GM18502 (cell line): ENCODE results near the gene CCDC30.
"Not testable (repeated sequence)": the region's sequence is repeated elsewhere in the genome, so short reads cannot be mapped to it uniquely, and the experiment has no call there.

Experiments used
- ATAC-seq: cut with Tn5 transposase; IDR thresholded peaks from one replicate; pipeline ENCODE4 v1.9.1; 2021; ENCODE audit warnings: mild to moderate bottlenecking; ENCODE audit not compliant: unreplicated experiment, poor library complexity

The CCDC30 gene

GRCh38 chr1:42511581-42512155 is 48.6 kb downstream of the CCDC30 start:
- ATAC-seq: not testable (repeated sequence)

- no peak for ATAC-seq
These were observed 55.8 kb downstream of the CCDC30 start for GRCh38 chr1:42518908-42519307.

- ATAC-seq: no peak
These were observed 60.1 kb downstream of the CCDC30 start for GRCh38 chr1:42523171-42523570.

- no peak for ATAC-seq
These were observed 61.2 kb downstream of the CCDC30 start for GRCh38 chr1:42524330-42524729.

GRCh38 chr1:42529724-42530181 is 66.7 kb downstream of the CCDC30 start:
- no peak for ATAC-seq

GRCh38 chr1:42531043-42531442 is 68.0 kb downstream of the CCDC30 start:
- ATAC-seq: no peak

- ATAC-seq: no peak
These were observed 70.2 kb downstream of the CCDC30 start for GRCh38 chr1:42533101-42533863.

- no peak for ATAC-seq
These were observed 78.0 kb downstream of the CCDC30 start for GRCh38 chr1:42541104-42541503.

- ATAC-seq: no peak
These were observed 88.1 kb downstream of the CCDC30 start for GRCh38 chr1:42551180-42551579.

GRCh38 chr1:42551590-42551989 is 88.5 kb downstream of the CCDC30 start:
- ATAC-seq: no peak

GRCh38 chr1:42552636-42553035 is 89.5 kb downstream of the CCDC30 start:
- no peak for ATAC-seq

GRCh38 chr1:42557230-42557851 is 94.3 kb downstream of the CCDC30 start:
- no peak for ATAC-seq

- no peak for ATAC-seq
These were observed 104.0 kb downstream of the CCDC30 start for GRCh38 chr1:42567038-42567437.

GRCh38 chr1:42576935-42577334 is 113.8 kb downstream of the CCDC30 start:
- ATAC-seq: no peak

GRCh38 chr1:42586016-42586415 is 122.9 kb downstream of the CCDC30 start:
- ATAC-seq: no peak

GRCh38 chr1:42587753-42588152 is 124.7 kb downstream of the CCDC30 start:
- ATAC-seq: no peak

- ATAC-seq: no peak
These were observed 129.7 kb downstream of the CCDC30 start for GRCh38 chr1:42592811-42593210.

- ATAC-seq: no peak
These were observed 130.5 kb downstream of the CCDC30 start for GRCh38 chr1:42593486-42594100.

- ATAC-seq: no peak
These were observed 138.4 kb downstream of the CCDC30 start for GRCh38 chr1:42601472-42601871.

- ATAC-seq: no peak
These were observed 150.7 kb downstream of the CCDC30 start for GRCh38 chr1:42613803-42614131.

- ATAC-seq: no peak
These were observed 155.8 kb downstream of the CCDC30 start for GRCh38 chr1:42618866-42619265.
